SH-SY5Y (cell line): ENCODE results near the gene IL37.

Experiments
- GATA2 ChIP-seq: IDR thresholded peaks from 2 replicates; pipeline ENCODE4 v1.6.1; 2011; ENCODE audit warnings: mild to moderate bottlenecking, low read depth, low read length
- GATA3 ChIP-seq: IDR thresholded peaks from 2 replicates; pipeline ENCODE4 v1.6.1; 2011; ENCODE audit warnings: low read depth, mild to moderate bottlenecking, low read length, moderate library complexity

The IL37 gene

DNA sequence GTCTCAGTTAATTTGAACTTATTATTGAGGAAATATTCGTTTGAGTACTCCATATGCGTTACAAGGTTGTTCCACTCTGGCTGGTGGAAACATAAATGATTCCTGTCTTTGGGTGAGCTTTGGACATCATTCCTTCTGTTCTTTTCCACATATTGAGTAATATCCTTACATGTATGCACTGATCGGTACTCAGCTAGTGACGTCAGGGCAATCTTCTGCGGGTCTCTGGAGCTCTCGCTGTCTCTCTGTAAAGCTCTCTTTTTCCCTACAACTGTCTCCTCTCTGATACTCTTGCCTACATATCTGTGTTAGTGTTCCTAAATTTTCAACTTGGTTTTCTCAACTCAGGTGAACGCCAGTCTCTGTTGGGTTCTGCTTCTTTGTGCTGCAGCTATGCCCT lies 43.4 kb downstream of the IL37 start:
- TF ChIP-seq GATA3 = no peak
- no peak for TF ChIP-seq GATA2

DNA sequence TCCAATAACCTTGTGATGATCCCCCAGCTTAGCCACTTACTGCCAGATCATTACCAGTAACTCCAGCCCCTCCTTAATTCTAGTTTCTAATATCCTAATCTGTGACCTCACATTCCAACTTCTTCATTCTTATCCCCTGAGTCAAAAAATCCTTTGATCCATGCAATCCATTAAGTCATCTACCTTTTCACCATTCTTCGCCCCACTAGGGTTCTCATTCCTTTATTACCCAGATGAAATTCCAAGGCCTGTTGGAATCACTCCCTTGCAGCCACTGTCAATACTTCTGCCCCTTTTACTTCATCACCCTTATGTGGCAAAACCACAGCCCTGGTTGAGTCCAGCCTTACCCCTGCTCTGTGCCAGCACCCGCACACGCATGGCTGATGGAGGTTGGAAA lies 46.5 kb downstream of the IL37 start:
- TF ChIP-seq GATA3 (no peak), GATA2 (no peak)

DNA sequence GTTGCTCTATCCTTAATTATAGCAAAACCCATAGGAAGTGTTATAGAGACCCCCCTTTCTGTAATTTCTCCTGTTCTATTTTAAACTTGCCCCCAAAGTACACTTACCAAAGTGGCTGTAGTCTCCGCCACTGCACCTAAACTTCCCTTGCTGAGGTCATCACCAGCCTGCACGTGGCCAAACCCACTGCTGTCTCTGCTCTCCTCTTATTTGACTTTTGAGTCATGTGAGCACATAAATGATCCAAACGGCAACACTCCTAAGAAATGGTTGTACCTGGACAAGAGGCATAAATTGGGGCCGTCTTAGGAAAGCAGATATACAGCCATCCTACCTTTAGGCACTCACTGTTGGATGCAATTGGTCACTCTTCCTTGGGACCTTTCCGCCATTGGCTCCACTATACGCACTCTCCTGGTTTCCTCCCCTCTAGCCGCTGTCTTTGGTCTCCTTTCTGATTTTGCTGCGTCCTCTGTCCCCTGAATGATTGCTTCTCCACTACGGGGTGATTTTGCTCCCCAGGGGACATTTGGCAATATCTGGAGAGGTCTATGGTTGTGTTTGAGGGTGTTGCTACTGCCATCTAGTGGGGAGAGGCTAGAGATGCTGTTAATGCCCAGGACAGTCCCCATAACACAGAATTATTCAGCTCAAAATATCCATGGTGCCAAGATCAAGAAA lies 47.6 kb downstream of the IL37 start:
- TF ChIP-seq GATA3 (no peak), GATA2 (no peak)

DNA sequence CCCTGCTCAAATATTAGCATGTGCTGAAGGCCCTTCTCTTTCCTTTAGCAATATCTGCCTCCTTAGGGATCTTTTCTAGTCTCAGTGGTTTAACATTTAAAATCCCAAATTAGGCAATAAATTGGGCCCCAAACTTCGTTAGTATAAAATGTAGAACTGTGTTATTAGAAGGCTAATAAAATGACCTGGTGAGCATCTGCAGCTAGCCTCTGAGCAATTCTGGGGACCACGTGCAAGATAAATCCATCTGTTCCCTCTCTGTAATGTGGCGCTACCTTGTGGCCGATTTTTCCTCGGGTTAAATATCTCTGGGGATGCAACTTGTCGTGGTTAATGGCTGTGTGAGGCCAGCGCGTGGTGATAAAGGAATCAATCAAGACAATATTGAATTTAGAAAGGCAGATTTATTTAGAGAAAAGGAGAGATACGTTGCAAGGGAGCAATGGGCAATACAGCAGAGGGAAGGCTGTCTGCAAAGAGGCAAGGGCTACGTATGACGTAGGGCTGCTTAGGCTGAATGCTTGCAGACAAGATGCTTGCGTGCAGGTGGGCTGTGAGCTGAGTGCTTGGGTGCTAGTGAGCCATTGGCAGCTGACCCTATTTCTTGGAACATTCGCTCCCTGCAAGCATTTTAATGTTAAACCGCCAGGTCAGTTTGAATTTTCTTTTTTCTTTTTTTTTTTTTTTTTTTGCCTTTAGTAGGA lies 48.3 kb downstream of the IL37 start:
- no peak for TF ChIP-seq GATA3
- TF ChIP-seq GATA2 = no peak

DNA sequence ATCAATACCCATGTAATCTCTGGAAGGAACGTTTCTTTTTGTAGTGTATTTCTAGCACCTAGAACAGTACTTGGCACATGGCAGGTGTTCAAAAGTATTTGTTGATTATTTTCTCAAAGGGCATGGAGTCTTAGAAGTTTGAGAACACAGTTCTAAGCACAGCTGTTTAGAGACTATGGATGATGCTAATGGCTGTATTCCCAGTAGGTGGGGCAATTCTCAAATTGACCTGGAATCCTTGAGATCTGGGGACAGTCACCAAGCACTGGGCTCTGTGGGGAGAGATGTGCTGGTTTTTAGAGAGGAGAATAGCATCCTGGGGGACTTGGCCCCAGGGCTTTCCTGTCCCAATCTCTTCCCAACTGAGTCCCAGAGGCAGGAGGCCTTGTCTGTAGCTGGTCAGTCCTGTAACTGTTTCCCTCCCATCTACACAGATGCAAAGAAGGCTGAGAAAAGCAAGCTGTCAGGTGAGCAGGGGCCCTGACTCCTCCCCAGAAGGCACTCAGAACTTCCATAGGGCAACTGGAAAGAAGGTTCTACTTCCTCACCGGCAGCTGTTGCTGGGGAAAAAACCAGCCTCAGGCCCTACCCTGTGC lies 49.4 kb downstream of the IL37 start:
- no peak for TF ChIP-seq GATA3
- TF ChIP-seq GATA2 = no peak

DNA sequence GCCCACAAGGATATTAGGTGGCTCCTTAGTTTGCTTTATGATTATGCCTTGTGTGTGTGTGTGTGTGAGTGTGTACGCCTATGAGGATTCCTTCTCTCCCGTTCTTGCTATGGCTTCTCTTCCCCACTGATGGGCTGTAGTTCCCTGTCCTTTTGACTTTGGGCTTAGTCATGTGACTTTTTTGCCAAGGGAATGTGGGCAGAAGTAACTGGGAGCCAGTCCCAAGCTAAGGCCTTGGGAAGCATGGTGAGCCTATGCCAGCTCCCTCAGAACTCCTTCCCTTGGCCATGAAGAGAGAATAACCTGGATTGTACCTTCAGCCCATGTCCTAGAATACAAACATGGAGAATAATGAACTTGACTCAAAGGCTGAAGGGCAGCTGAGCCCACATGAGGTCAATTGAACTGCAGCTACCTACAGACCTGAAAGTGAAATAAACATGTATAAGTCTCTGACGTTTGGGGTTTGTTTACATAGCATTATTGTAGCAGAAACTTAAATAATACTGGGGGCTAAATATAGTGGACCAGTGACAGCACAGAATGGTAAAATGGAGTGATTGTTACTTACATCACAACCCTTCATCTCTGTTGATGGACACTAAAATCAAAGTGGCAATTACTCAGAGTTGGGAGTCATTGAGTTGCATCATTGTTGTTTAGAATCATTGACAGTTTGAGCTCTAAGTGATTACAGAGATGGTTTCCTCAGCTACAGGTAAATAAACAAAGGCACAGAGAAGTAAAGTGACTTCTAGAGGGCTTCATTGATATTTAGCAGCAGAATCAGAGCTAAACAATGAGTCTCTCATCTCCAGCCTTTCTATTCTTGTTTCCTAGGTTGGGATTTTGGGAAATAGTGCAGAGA lies 51.6 kb downstream of the IL37 start:
- TF ChIP-seq GATA3 = no peak
- TF ChIP-seq GATA2 = no peak

DNA sequence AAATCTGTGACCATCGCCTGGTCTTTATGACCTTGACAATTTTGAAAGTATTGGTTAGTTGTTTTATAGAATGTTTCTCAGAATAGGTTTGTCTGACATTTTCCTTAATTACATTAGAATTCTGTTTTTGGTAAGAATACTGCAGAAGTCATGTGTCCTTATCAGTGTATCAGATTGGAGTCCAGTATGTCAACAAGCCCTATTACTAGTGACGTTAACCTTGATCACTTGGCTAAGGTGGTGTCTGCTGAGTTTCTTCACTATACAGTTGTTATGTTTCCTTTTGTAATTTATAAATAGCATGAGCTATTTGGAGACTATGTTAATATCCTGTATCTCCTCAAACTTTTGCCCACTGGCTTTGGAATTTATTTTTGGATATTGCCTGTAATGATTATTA lies 56.1 kb downstream of the IL37 start:
- TF ChIP-seq GATA3 (no peak), GATA2 (no peak)
